Measurements from ENCODE around the gene NTRK1. TPM values are rescaled to one million over a fixed set of nuclear protein-coding genes. Genes with fewer than 3 reads are reported as not detected.
A peak's percentile ranks its signal among the peaks of the same experiment; 100 is the strongest.

Gene NTRK1
- total RNA-seq, 2 experiments from 2014 or later: 9.9 TPM

- DNase-seq (no peak), ATAC-seq (peak; percentile 12)
- Mint-ChIP-seq H3K9me3 (ENCODE audit: insufficient read depth) (no peaks in the 10 kb centered on the region), H3K27me3 (ENCODE audit: low read depth) (peaks cover 2% of the 10 kb centered on the region), H3K27ac (no peak overlapping the region), H3K36me3 (ENCODE audit: low read depth) (peaks cover 2% of the 10 kb centered on the region), H3K4me1 (ENCODE audit: low read depth) (peaks cover 39% of the 10 kb centered on the region), H3K4me3 (no peak overlapping the region)
- POLR2A ChIA-PET: interaction anchor here (0.9 kb wide), 1 partner anchor 47 kb away, joined by 3 read pairs; no protein-coding TSS in a partner anchor
- CTCF ChIA-PET: interaction anchor here (0.7 to 4.7 kb wide), 8 partner anchors 8 to 96 kb away, joined by 3 to 38 read pairs (median 9); partner anchors contain the start of genes INSRR and NTRK1
Observed at GRCh38 chr1:156821801-156822200, 38.9 kb upstream of the NTRK1 start.

- DNase-seq (no peak), ATAC-seq (no peak)
- H3K4me3 Mint-ChIP-seq: no peak overlapping the region
- H3K4me1 Mint-ChIP-seq (ENCODE audit: low read depth): peaks cover 33% of the 10 kb centered on the region
- POLR2A ChIA-PET: interaction anchor here (0.9 kb wide), 1 partner anchor 46 kb away, joined by 3 read pairs; no protein-coding TSS in a partner anchor
- H3K27me3 Mint-ChIP-seq (ENCODE audit: low read depth): peaks cover 2% of the 10 kb centered on the region
- H3K9me3 Mint-ChIP-seq (ENCODE audit: insufficient read depth): no peaks in the 10 kb centered on the region
- H3K27ac Mint-ChIP-seq: no peak overlapping the region
- peaks cover 2% of the 10 kb centered on the region for H3K36me3 Mint-ChIP-seq (ENCODE audit: low read depth)
- CTCF ChIA-PET: interaction anchor here (1.0 to 4.7 kb wide), 7 partner anchors 9 to 97 kb away, joined by 3 to 38 read pairs (median 10); partner anchors contain the start of genes INSRR and NTRK1
Observed at GRCh38 chr1:156822680-156823079, 38.0 kb upstream of the NTRK1 start.

GRCh38 chr1:156823210-156823790 is 37.4 kb upstream of the NTRK1 start:
- peaks cover 1% of the 10 kb centered on the region for H3K36me3 Mint-ChIP-seq (ENCODE audit: low read depth)
- H3K27ac Mint-ChIP-seq: no peak overlapping the region
- DNase-seq: no peak
- H3K27me3 Mint-ChIP-seq (ENCODE audit: low read depth): peaks cover 2% of the 10 kb centered on the region
- no peak overlapping the region for H3K4me3 Mint-ChIP-seq
- CTCF ChIA-PET: interaction anchor here (1.0 to 4.7 kb wide), 4 partner anchors 9 to 36 kb away, joined by 3 to 38 read pairs (median 10); partner anchors contain the start of genes INSRR and NTRK1
- H3K9me3 Mint-ChIP-seq (ENCODE audit: insufficient read depth): no peaks in the 10 kb centered on the region
- peaks cover 29% of the 10 kb centered on the region for H3K4me1 Mint-ChIP-seq (ENCODE audit: low read depth)
- no peak for ATAC-seq
- POLR2A ChIA-PET: no interaction called here

- Mint-ChIP-seq H3K36me3 (ENCODE audit: low read depth) (no peaks in the 10 kb centered on the region), H3K9me3 (ENCODE audit: insufficient read depth) (no peaks in the 10 kb centered on the region), H3K27me3 (ENCODE audit: low read depth) (peaks cover 7% of the 10 kb centered on the region), H3K27ac (no peak overlapping the region), H3K4me3 (no peak overlapping the region), H3K4me1 (ENCODE audit: low read depth) (peaks cover 11% of the 10 kb centered on the region)
- DNase-seq (no peak), ATAC-seq (no peak)
- POLR2A ChIA-PET: interaction anchor here (0.8 to 1.4 kb wide), 2 partner anchors 10 to 202 kb away, joined by 3 to 5 read pairs; partner anchors contain the start of gene SH2D2A
- CTCF ChIA-PET: interaction anchor here (0.7 to 2.3 kb wide), 9 partner anchors 9 to 140 kb away, joined by 3 to 12 read pairs (median 3); no protein-coding TSS in a partner anchor
Observed at GRCh38 chr1:156826630-156827029, 34.0 kb upstream of the NTRK1 start.

- ChIA-PET POLR2A (interaction anchor here (1.2 kb wide), 1 partner anchor 12 kb away, joined by 3 read pairs; the partner anchor contains the start of gene SH2D2A), CTCF (interaction anchor here (0.6 to 2.0 kb wide), 4 partner anchors 10 to 38 kb away, joined by 3 to 12 read pairs (median 3); no protein-coding TSS in a partner anchor)
- H3K4me3 Mint-ChIP-seq: no peak overlapping the region
- H3K9me3 Mint-ChIP-seq (ENCODE audit: insufficient read depth): no peaks in the 10 kb centered on the region
- DNase-seq (no peak), ATAC-seq (no peak)
- peaks cover 4% of the 10 kb centered on the region for H3K4me1 Mint-ChIP-seq (ENCODE audit: low read depth)
- peaks cover 12% of the 10 kb centered on the region for H3K27me3 Mint-ChIP-seq (ENCODE audit: low read depth)
- no peak overlapping the region for H3K27ac Mint-ChIP-seq
- H3K36me3 Mint-ChIP-seq (ENCODE audit: low read depth): no peaks in the 10 kb centered on the region
Observed at GRCh38 chr1:156828400-156829124, 32.1 kb upstream of the NTRK1 start.

- H3K27ac Mint-ChIP-seq: no peak overlapping the region
Observed at GRCh38 chr1:156832434-156832833, 28.2 kb upstream of the NTRK1 start.

GRCh38 chr1:156833603-156834002 is 27.1 kb upstream of the NTRK1 start:
- no peak overlapping the region for H3K4me3 Mint-ChIP-seq
- DNase-seq (peak; percentile 50), ATAC-seq (peak; percentile 81)
- H3K36me3 Mint-ChIP-seq (ENCODE audit: low read depth): no peaks in the 10 kb centered on the region
- CTCF ChIA-PET: interaction anchor here (0.7 to 10.1 kb wide), 10 partner anchors 8 to 108 kb away, joined by 3 to 313 read pairs (median 6); partner anchors contain the start of genes INSRR, NTRK1 and SH2D2A
- no peaks in the 10 kb centered on the region for H3K9me3 Mint-ChIP-seq (ENCODE audit: insufficient read depth)
- H3K27ac Mint-ChIP-seq: no peak overlapping the region
- peaks cover 12% of the 10 kb centered on the region for H3K27me3 Mint-ChIP-seq (ENCODE audit: low read depth)
- peaks cover 46% of the 10 kb centered on the region for H3K4me1 Mint-ChIP-seq (ENCODE audit: low read depth)
- POLR2A ChIA-PET: interaction anchor here (0.8 to 1.2 kb wide), 2 partner anchors 17 to 25 kb away, joined by 3 to 4 read pairs; no protein-coding TSS in a partner anchor

More at GRCh38 chr1:156832434-156832833, 28.2 kb upstream of the NTRK1 start:
- no peaks in the 10 kb centered on the region for H3K36me3 Mint-ChIP-seq (ENCODE audit: low read depth)
- ChIA-PET CTCF (interaction anchor here (1.3 to 10.1 kb wide), 6 partner anchors 9 to 106 kb away, joined by 4 to 313 read pairs (median 10); partner anchors contain the start of genes INSRR, NTRK1 and SH2D2A), POLR2A (no interaction called here)
- peaks cover 12% of the 10 kb centered on the region for H3K27me3 Mint-ChIP-seq (ENCODE audit: low read depth)
- no peak overlapping the region for H3K4me3 Mint-ChIP-seq
- DNase-seq (no peak), ATAC-seq (no peak)
- no peaks in the 10 kb centered on the region for H3K9me3 Mint-ChIP-seq (ENCODE audit: insufficient read depth)
- H3K4me1 Mint-ChIP-seq (ENCODE audit: low read depth): peaks cover 41% of the 10 kb centered on the region

GRCh38 chr1:156834322-156834721 is 26.3 kb upstream of the NTRK1 start:
- POLR2A ChIA-PET: interaction anchor here (0.7 to 1.2 kb wide), 2 partner anchors 17 to 26 kb away, joined by 3 to 4 read pairs; no protein-coding TSS in a partner anchor
- H3K27me3 Mint-ChIP-seq (ENCODE audit: low read depth): peaks cover 12% of the 10 kb centered on the region
- no peak for ATAC-seq

GRCh38 chr1:156836041-156836654 is 24.5 kb upstream of the NTRK1 start:
- no peaks in the 10 kb centered on the region for H3K36me3 Mint-ChIP-seq (ENCODE audit: low read depth)
- ATAC-seq: no peak
- CTCF ChIA-PET: interaction anchor here (0.7 to 10.1 kb wide), 13 partner anchors 13 to 146 kb away, joined by 3 to 313 read pairs (median 13); partner anchors contain the start of genes INSRR, NTRK1, PEAR1 and SH2D2A
- POLR2A ChIA-PET: interaction anchor here (0.6 to 3.7 kb wide), 7 partner anchors 20 to 108 kb away, joined by 3 to 14 read pairs (median 8); partner anchors contain the start of genes ISG20L2, METTL25B, NTRK1 and SH2D2A
- peaks cover 13% of the 10 kb centered on the region for H3K27me3 Mint-ChIP-seq (ENCODE audit: low read depth)
- H3K4me3 Mint-ChIP-seq: no peak overlapping the region
- H3K9me3 Mint-ChIP-seq (ENCODE audit: insufficient read depth): no peaks in the 10 kb centered on the region
- peak overlapping the region; percentile 6 for H3K27ac Mint-ChIP-seq
- H3K4me1 Mint-ChIP-seq (ENCODE audit: low read depth): peaks cover 55% of the 10 kb centered on the region
- peak; percentile 45 for DNase-seq

More at GRCh38 chr1:156834322-156834721, 26.3 kb upstream of the NTRK1 start:
- no peaks in the 10 kb centered on the region for H3K9me3 Mint-ChIP-seq (ENCODE audit: insufficient read depth)
- no peaks in the 10 kb centered on the region for H3K36me3 Mint-ChIP-seq (ENCODE audit: low read depth)
- CTCF ChIA-PET: interaction anchor here (0.7 to 10.1 kb wide), 10 partner anchors 10 to 108 kb away, joined by 3 to 313 read pairs (median 8); partner anchors contain the start of genes INSRR, NTRK1 and SH2D2A
- DNase-seq: no peak
- H3K4me1 Mint-ChIP-seq (ENCODE audit: low read depth): peaks cover 50% of the 10 kb centered on the region
- H3K4me3 Mint-ChIP-seq: no peak overlapping the region
- no peak overlapping the region for H3K27ac Mint-ChIP-seq

- Mint-ChIP-seq H3K27me3 (ENCODE audit: low read depth) (peaks cover 9% of the 10 kb centered on the region), H3K9me3 (ENCODE audit: insufficient read depth) (no peaks in the 10 kb centered on the region), H3K4me3 (no peak overlapping the region), H3K4me1 (ENCODE audit: low read depth) (peaks cover 55% of the 10 kb centered on the region), H3K36me3 (ENCODE audit: low read depth) (no peaks in the 10 kb centered on the region), H3K27ac (no peak overlapping the region)
- ChIA-PET POLR2A (interaction anchor here (0.7 to 3.7 kb wide), 6 partner anchors 20 to 109 kb away, joined by 3 to 14 read pairs (median 8); partner anchors contain the start of genes ISG20L2, METTL25B, NTRK1 and SH2D2A), CTCF (interaction anchor here (1.2 to 10.1 kb wide), 11 partner anchors 12 to 146 kb away, joined by 3 to 313 read pairs (median 38); partner anchors contain the start of genes INSRR, NTRK1, PEAR1 and SH2D2A)
- no peak for ATAC-seq
- DNase-seq: no peak
Observed at GRCh38 chr1:156836892-156837291, 23.8 kb upstream of the NTRK1 start.

All from activated CD8-positive, alpha-beta T cell treated with anti-CD3 and anti-CD28 coated beads, Interleukin-2, amount 10 ng/mL, durations not matched to agents 7 days and 5 days (primary cell).